ENCODE measurements around the gene NBAS. TPM values are rescaled to one million over a fixed set of nuclear protein-coding genes. Genes with fewer than 3 reads are reported as not detected.

Gene NBAS
- polyA plus RNA-seq, 2 of the 4 experiments (the other 2 are of a cell fraction), result 16.7 to 34.9 TPM

GRCh38 chr2:15538792-15539191, 22.3 kb downstream of the NBAS start:
- FAIRE-seq, result no peak
- TF ChIP-seq CTCF (IDR thresholded peaks at IDR 0.05) (no peak), MAX (IDR thresholded peaks at IDR 0.05) (no peak), POLR2A (IDR thresholded peaks at IDR 0.05; ENCODE audit: low read length) (no peak)
- POLR2A ChIA-PET, result no interaction called here

GRCh38 chr2:15533860-15534480, 27.2 kb downstream of the NBAS start:
- H3K9me3 ChIP-seq, result no peaks in the 10 kb centered on the region
- FAIRE-seq, result peak; percentile 70
- no peak for TF ChIP-seq BHLHE40 (IDR thresholded peaks at IDR 0.05; ENCODE audit: low read depth, low read length)
- CTCF ChIA-PET, result interaction anchor here (0.8 kb wide), 1 partner anchor 13 kb away, joined by 3 read pairs; no protein-coding TSS in a partner anchor
- POLR2A ChIA-PET, result no interaction called here
- DNase-seq (ENCODE audit: low read depth in 1 of 2, low spot score in 1 of 2), result no peak
- H3K4me3 ChIP-seq, result no peak overlapping the region
- WGBS (ENCODE audit: missing lambda C conversion rate), result 89% methylated on average over 5 of the region's 5 CpGs
- H3K27ac ChIP-seq, result no peak overlapping the region
- ATAC-seq, result no peak
- H3K4me2 ChIP-seq, result no peak overlapping the region
- H3K4me1 ChIP-seq, result no peaks in the 10 kb centered on the region

More at GRCh38 chr2:15538792-15539191, 22.3 kb downstream of the NBAS start:
- DNase-seq (ENCODE audit: low read depth in 1 of 2, low spot score in 1 of 2) (no peak), ATAC-seq (no peak)
- Histone ChIP-seq H3K4me1 (no peaks in the 10 kb centered on the region), H3K4me3 (no peak overlapping the region), H3K4me2 (no peak overlapping the region), H3K9me3 (no peaks in the 10 kb centered on the region), H3K27ac (no peak overlapping the region)
- CTCF ChIA-PET, result interaction anchor here (1.0 to 1.9 kb wide), 3 partner anchors 9 to 39 kb away, joined by 4 to 6 read pairs (median 5); no protein-coding TSS in a partner anchor
- 77% methylated on average over 4 of the region's 4 CpGs for WGBS (ENCODE audit: missing lambda C conversion rate)

- Histone ChIP-seq H3K27ac (no peak overlapping the region), H3K4me3 (no peak overlapping the region), H3K9me3 (no peaks in the 10 kb centered on the region), H3K4me1 (no peaks in the 10 kb centered on the region), H3K4me2 (no peak overlapping the region)
- DNase-seq (ENCODE audit: low read depth in 1 of 2, low spot score in 1 of 2) (no peak), FAIRE-seq (peak; percentile 51), ATAC-seq (no peak)
- 84% methylated on average over 5 of the region's 5 CpGs for WGBS (ENCODE audit: missing lambda C conversion rate)
- ChIA-PET CTCF (interaction anchor here (1.1 to 2.0 kb wide), 2 partner anchors 14 to 45 kb away, joined by 3 to 8 read pairs; no protein-coding TSS in a partner anchor), POLR2A (no interaction called here)
- no peak for TF ChIP-seq KDM5A (IDR thresholded peaks at IDR 0.05)
These were observed 28.1 kb downstream of the NBAS start for GRCh38 chr2:15532996-15533395.

- TF ChIP-seq EHMT2 (IDR thresholded peaks at IDR 0.05; ENCODE audit: low read depth) (no peak), RARB (CRISPR knock-in tag; IDR thresholded peaks at IDR 0.05) (no peak), MAFK (IDR thresholded peaks at IDR 0.05; ENCODE audit: partially characterized antibody) (no peak), ZNF302 (CRISPR knock-in tag; IDR thresholded peaks at IDR 0.05) (no peak)
- WGBS (ENCODE audit: missing lambda C conversion rate), result 84% methylated on average over 7 of the region's 7 CpGs
- DNase-seq (ENCODE audit: low read depth in 1 of 2, low spot score in 1 of 2), result no peak
- Histone ChIP-seq H3K4me3 (no peak overlapping the region), H3K9me3 (no peaks in the 10 kb centered on the region), H3K4me1 (no peaks in the 10 kb centered on the region), H3K27ac (no peak overlapping the region), H3K4me2 (no peak overlapping the region)
- no peak for ATAC-seq
- ChIA-PET CTCF (interaction anchor here (0.7 to 2.0 kb wide), 2 partner anchors 16 to 46 kb away, joined by 3 to 8 read pairs; no protein-coding TSS in a partner anchor), POLR2A (no interaction called here)
- no peak for FAIRE-seq
These were observed 29.9 kb downstream of the NBAS start for GRCh38 chr2:15531095-15531854.

GRCh38 chr2:15527074-15527739, 33.9 kb downstream of the NBAS start:
- peak; percentile 74 to 83; a peak in 5 of 6 replicates for ATAC-seq
- CTCF ChIA-PET, result no interaction called here
- peak; percentile 13 for FAIRE-seq
- no peak for TF ChIP-seq SMC3 (IDR thresholded peaks at IDR 0.05)
- 0 out of 3 replicates have a peak, but pooled peaks have one; percentile 9 for TF ChIP-seq CTCF (IDR thresholded peaks at IDR 0.05)
- no peak for TF ChIP-seq ZFP36 (IDR thresholded peaks at IDR 0.05; ENCODE audit: borderline replicate concordance, partially characterized antibody)
- TF ChIP-seq CEBPB (IDR thresholded peaks at IDR 0.05), result no peak
- TF ChIP-seq MAZ (IDR thresholded peaks at IDR 0.05; ENCODE audit: borderline replicate concordance, low read depth, low read length), result no peak
- no peak for TF ChIP-seq RNF2 (IDR thresholded peaks at IDR 0.05; ENCODE audit: borderline replicate concordance, low read depth)
- TF ChIP-seq GATA3 (IDR thresholded peaks at IDR 0.05; ENCODE audit: borderline replicate concordance), result no peak
- 0 out of 5 replicates have a peak, but pooled peaks of 1 of the 2 experiments have one; percentile 10 for TF ChIP-seq RAD21 (conservative IDR thresholded peaks at IDR 0.05 in 1 of 2, IDR thresholded peaks at IDR 0.05 in 1 of 2)
- WGBS (ENCODE audit: missing lambda C conversion rate), result 92% methylated on average over 6 of the region's 6 CpGs
- peak in 1 of 2 experiments; percentile 36 for DNase-seq (ENCODE audit: low read depth in 1 of 2, low spot score in 1 of 2)
- Histone ChIP-seq H3K4me3 (no peak overlapping the region), H3K27ac (no peak overlapping the region), H3K4me2 (no peak overlapping the region), H3K4me1 (no peaks in the 10 kb centered on the region), H3K9me3 (no peaks in the 10 kb centered on the region)
- POLR2A ChIA-PET, result no interaction called here

All from A549 (cell line).